ENCODE results near the gene LACTBL1. TPM values are rescaled to one million over a fixed set of nuclear protein-coding genes. Genes with fewer than 3 reads are reported as not detected.

The LACTBL1 gene
- total and polyA plus RNA-seq, 4 donors, result not detected

DNA sequence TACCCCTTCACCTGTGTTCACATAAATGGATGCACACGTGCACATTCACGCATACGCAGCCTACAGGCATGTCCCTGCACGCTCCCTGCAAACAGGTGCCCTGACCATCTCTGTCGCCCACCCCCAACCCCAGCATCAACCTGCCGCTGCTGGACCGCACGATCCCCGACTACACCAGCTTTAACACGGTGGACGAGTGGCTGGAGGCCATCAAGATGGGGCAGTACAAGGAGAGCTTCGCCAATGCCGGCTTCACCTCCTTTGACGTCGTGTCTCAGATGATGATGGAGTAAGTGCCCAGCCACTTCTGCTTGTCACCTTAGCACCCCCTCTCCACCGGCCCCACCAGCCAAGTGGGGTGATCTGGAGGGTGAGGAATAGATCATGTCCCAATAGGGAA is 60.4 kb downstream of the LACTBL1 start:
- H3K4me3 ChIP-seq (ENCODE audit: low read depth in 1 of 3, low read length in 3 of 3), result no peak overlapping the region
- WGBS, result 93% methylated on average over 16 of the region's 16 CpGs
- no peaks in the 10 kb centered on the region for H3K9me3 ChIP-seq (ENCODE audit: control insufficient read depth in 4 of 4, low read length in 3 of 4)
- H3K27me3 ChIP-seq (ENCODE audit: control insufficient read depth in 4 of 4, insufficient read depth in 4 of 4, low read length in 3 of 4), result peaks cover 0 to 2% (median 0%) of the 10 kb centered on the region in 4 donors
- no peaks in the 10 kb centered on the region for H3K36me3 ChIP-seq (ENCODE audit: control insufficient read depth in 4 of 4, insufficient read depth in 3 of 4, low read depth in 1 of 4, low read length in 3 of 4)
- H3K4me1 ChIP-seq (ENCODE audit: control insufficient read depth in 4 of 4, insufficient read depth in 4 of 4, low read length in 3 of 4), result no peaks in the 10 kb centered on the region
- no peak for DNase-seq (ENCODE audit: low spot score)
- TF ChIP-seq EGR1 (IDR thresholded peaks at IDR 0.05; ENCODE audit: low read depth in 2 of 2), result no peak
- TF ChIP-seq ATF3 (IDR thresholded peaks at IDR 0.05), result no peak
- no peak for TF ChIP-seq HNF4G (IDR thresholded peaks at IDR 0.05)
- no peak for TF ChIP-seq NR2F2 (IDR thresholded peaks at IDR 0.05)
- TF ChIP-seq HNF4A (conservative IDR thresholded peaks at IDR 0.05), result no peak
- TF ChIP-seq SP1 (IDR thresholded peaks at IDR 0.05), result no peak
- no peak for TF ChIP-seq FOXA1 (IDR thresholded peaks at IDR 0.05)
- TF ChIP-seq, protein P1, sequence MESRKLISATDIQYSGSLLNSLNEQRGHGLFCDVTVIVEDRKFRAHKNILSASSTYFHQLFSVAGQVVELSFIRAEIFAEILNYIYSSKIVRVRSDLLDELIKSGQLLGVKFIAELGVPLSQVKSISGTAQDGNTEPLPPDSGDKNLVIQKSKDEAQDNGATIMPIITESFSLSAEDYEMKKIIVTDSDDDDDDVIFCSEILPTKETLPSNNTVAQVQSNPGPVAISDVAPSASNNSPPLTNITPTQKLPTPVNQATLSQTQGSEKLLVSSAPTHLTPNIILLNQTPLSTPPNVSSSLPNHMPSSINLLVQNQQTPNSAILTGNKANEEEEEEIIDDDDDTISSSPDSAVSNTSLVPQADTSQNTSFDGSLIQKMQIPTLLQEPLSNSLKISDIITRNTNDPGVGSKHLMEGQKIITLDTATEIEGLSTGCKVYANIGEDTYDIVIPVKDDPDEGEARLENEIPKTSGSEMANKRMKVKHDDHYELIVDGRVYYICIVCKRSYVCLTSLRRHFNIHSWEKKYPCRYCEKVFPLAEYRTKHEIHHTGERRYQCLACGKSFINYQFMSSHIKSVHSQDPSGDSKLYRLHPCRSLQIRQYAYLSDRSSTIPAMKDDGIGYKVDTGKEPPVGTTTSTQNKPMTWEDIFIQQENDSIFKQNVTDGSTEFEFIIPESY (IDR thresholded peaks at IDR 0.05), result no peak
- no peak for TF ChIP-seq FOXA2 (IDR thresholded peaks at IDR 0.05)
- no peak for TF ChIP-seq REST (IDR thresholded peaks at IDR 0.05)
- no peak for TF ChIP-seq TAF1 (conservative IDR thresholded peaks at IDR 0.05)
- TF ChIP-seq JUND (IDR thresholded peaks at IDR 0.05), result no peak
- TF ChIP-seq CTCF (IDR thresholded peaks at IDR 0.05; ENCODE audit: low read depth, low read length, missing input control), result no peak
- no peak for TF ChIP-seq GABPA (IDR thresholded peaks at IDR 0.05 in 1 of 2, conservative IDR thresholded peaks at IDR 0.05 in 1 of 2)
- no peak for TF ChIP-seq RAD21 (IDR thresholded peaks at IDR 0.05)
- TF ChIP-seq, protein P2, sequence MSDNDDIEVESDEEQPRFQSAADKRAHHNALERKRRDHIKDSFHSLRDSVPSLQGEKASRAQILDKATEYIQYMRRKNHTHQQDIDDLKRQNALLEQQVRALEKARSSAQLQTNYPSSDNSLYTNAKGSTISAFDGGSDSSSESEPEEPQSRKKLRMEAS (IDR thresholded peaks at IDR 0.05), result no peak
- TF ChIP-seq YY1 (IDR thresholded peaks at IDR 0.05), result no peak
- TF ChIP-seq RXRA (IDR thresholded peaks at IDR 0.05), result no peak
- H3K9ac ChIP-seq (ENCODE audit: low read depth in 1 of 2, low read length in 2 of 2), result no peak overlapping the region
- H3K27ac ChIP-seq (ENCODE audit: low read depth in 1 of 2, low read length in 2 of 2), result no peak overlapping the region
